HG02623 (cell line): ENCODE results near the gene RFWD3.
A peak's percentile ranks its signal among the peaks of the same experiment; 100 is the strongest.
"Not testable (repeated sequence)": the region's sequence is repeated elsewhere in the genome, so short reads cannot be mapped to it uniquely, and the experiment has no call there.

Source experiments
- ATAC-seq: cut with Tn5 transposase; IDR thresholded peaks from one replicate; pipeline ENCODE4 v1.9.1; 2021; ENCODE audit warnings: moderate library complexity; ENCODE audit not compliant: unreplicated experiment

Gene RFWD3

DNA sequence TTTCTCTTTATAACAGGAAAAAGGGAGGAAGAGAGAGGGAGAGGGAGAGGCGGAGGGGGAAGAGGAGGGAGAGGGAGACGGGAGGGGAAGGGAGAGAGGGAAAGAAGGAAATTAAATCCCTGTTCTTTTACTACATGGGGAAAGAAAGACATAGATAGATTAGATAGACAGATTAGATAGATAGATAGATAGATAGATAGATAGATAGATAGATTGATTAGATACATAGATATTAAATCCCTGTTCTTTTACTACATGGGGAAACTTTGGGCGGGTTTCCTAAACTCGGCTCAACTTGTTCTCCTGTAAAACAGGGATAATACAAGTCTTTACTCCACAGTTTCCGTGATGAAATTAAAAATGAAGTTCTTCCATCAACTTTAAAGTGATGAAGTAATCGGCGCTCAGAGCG, 661 bp downstream of the RFWD3 start:
- ATAC-seq, result no peak

GRCh38 chr16:74661064-74661463, 5.6 kb downstream of the RFWD3 start:
- no peak for ATAC-seq

DNA sequence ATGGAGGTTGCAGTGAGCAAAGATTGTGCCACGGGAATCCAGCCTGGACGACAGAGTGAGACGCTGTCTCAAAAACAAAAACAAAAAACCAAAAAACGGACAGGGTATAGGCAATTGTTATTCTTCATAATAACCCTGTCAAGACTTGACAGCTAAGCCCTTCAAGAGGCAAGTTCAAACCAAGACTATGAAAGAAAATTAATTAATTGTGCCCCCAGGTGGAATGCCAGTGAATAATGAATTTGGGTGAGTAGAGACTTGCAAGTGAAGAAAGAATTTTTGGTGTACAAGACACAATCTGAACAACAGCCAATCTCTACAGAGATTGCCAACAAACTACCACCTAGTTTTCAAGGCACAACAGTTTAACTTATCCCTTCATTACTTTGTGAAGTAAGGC, 6.3 kb downstream of the RFWD3 start:
- no peak for ATAC-seq

DNA sequence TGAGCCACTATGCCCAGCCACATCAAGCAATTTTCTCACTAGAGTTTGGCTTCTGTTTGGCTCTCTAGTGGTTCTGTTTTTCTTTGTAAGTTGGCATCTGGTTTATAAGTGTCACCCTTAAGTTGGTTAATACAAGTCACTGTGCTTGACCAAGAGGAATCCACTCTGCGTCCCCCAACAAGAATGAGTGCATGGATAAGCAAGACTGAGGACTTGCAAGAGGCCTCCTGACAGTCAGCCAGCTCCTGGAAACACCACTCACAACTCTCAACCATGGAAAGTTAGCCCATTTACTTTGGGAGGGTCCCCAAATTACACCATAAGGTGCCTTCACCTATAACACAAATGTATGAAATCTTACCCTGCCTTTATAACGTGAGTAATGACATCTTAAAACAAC, 7.6 kb downstream of the RFWD3 start:
- ATAC-seq, result no peak

DNA sequence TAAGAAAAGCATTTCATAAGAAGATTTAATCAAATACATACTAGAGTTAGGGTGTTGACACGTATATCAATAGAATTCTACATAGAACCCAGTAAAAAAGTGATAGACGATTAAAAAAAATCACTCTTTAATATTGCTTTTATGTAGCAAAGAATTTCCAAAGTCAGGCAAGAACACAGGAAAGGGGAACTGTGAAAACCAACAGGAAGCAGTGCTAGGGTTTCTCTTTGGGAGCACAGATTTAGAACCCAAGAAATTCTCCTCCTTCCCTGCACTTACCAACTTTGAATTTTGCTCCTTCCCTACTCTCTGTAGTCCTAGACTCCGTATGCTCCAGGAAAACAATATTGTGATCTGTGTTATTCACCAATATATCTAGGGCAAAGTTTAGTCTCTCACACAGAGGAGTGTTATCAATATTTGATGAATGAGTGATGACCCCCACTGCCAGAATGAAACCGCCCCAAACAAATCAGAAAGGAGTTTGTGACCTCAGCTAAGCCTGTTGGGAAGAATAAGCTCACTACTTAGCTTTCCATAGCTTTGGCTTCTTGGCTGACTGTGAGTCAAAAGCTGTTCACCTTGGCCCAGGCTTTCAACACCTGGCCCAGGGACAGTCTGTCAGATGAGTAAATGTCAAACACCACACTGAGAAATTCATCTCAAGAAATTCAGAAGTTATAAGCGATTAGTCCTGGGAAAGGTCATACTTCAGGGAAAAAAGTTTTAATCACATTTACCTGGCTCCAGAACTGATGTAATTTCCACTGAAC, 8.6 kb downstream of the RFWD3 start:
- ATAC-seq, result no peak

- no peak for ATAC-seq
Observed at GRCh38 chr16:74654536-74655050, 12.1 kb downstream of the RFWD3 start.

GRCh38 chr16:74652883-74653282, 13.8 kb downstream of the RFWD3 start:
- not testable (repeated sequence) for ATAC-seq

GRCh38 chr16:74652249-74652648, 14.4 kb downstream of the RFWD3 start:
- ATAC-seq, result no peak

- no peak for ATAC-seq
Observed at GRCh38 chr16:74651841-74652240, 14.8 kb downstream of the RFWD3 start.

DNA sequence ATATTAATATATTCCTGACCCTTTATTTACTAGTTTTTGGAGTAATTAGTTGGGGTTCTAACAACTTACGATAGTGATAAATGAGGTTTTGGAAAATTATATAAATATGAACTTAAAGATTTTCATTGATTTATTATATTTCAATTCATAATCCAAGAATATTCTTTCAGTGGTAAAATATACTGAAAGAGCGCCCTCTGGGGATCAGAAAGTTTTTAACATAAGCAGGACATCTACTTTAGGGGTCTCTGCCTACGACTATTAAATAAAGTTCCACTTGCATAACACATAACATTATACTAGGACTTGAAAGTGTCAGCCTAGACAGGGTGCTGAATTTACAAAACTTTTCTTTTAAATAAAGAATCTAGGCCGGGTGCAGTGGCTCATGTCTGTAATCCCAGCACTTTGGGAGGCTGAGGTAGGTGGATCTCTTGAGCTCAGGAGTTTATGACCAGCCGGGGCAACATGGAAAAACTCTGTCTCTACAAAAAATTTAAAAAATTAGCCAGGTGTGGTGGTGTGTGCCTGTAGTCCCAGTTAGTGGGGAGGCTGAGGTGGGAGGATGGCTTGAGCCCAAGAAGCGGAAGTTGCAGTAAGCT, 15.6 kb downstream of the RFWD3 start:
- ATAC-seq, result no peak

GRCh38 chr16:74649839-74650504, 16.7 kb downstream of the RFWD3 start:
- ATAC-seq, result no peak

DNA sequence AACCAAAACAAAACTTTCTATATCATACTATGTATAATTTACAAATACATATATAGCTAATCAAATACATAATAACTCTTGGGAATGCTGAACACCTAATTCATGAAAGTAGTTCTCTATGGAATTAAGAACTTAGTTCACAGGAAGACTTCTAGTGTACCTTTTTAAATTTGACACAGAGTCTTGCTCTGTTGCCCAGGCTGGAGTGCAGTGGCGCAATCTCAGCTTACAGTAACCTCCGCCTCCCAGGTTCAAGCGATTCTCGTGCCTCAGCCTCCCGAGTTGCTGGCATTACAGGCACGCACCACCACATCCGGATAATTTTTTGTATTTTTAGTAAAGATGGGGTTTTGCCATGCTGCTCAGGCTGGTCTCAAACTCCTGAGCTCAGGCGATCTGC, 24.7 kb downstream of the RFWD3 start:
- ATAC-seq, result no peak

GRCh38 chr16:74637742-74638453, 28.8 kb downstream of the RFWD3 start:
- no peak for ATAC-seq

DNA sequence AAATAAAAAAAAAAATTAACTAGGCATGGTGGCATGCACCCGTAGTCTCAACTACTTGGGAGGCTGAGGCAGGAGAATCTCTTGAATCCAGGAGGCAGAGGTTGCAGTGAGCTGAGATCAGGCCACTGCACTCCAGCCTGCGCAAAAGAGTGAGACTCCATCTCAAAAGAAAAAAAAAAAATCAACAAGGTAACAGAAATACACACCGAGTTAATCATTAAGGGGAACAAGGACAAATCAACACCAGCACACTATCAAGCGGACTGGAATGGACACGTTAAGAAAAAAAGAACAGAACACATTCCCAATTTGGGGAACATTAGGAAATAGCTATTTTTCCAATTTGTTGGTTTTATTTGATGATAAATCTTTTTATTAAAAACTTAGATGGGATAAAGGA, 31.4 kb downstream of the RFWD3 start:
- ATAC-seq, result no peak

DNA sequence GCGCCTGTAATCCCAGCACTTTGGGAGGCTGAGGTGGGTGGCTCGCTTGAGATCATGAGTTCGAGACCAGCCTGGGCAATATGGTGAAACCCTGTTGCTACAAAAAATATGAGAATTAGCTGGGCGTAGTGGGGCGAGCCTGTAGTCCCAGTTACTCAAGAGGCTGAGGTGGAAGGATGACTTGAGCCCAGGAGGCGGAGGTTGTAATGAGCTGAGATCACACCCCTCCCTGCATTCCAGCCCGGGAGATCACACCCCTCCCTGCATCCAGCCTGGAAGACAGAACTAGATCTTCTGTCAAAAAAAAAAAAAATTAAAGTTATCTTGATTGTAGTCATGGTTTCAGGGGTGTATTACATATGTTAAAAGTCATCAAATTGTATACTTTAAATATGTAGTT, 33.0 kb downstream of the RFWD3 start:
- no peak for ATAC-seq

DNA sequence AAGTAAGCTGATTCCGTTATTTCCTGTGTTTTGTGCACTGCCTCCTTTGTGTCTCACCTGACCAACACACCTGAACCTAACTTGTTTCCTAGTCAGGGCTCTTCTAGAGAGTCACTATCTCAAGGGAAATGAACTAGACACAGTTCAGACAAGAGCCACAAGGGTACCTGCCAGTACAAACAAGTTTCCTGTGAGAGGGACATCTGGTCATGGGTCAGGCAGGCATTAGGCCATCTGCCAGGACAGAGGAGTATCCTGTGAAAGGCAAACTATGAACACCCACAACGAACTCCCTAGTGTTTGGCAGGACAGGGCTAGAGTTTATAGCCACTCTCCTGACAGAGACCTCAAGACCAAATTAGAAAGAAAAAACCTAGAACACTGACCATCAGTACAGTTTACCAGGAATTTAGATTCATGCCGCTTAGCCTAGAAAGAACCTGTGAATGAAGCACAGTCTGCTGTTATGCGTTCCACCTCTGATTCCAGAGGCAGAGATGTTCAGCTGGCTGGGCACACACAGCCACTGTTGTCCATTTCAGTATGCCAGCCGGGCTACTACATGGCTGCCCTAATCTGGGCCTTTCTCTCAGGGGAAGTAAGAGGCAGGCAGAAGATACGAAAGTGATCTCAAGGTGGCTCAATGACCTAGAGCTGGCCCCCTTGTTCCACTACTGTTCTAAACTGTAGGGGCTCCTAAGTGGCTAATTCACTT, 39.0 kb downstream of the RFWD3 start:
- ATAC-seq, result no peak

GRCh38 chr16:74626741-74627416, 39.8 kb downstream of the RFWD3 start:
- ATAC-seq, result peak; percentile 44

DNA sequence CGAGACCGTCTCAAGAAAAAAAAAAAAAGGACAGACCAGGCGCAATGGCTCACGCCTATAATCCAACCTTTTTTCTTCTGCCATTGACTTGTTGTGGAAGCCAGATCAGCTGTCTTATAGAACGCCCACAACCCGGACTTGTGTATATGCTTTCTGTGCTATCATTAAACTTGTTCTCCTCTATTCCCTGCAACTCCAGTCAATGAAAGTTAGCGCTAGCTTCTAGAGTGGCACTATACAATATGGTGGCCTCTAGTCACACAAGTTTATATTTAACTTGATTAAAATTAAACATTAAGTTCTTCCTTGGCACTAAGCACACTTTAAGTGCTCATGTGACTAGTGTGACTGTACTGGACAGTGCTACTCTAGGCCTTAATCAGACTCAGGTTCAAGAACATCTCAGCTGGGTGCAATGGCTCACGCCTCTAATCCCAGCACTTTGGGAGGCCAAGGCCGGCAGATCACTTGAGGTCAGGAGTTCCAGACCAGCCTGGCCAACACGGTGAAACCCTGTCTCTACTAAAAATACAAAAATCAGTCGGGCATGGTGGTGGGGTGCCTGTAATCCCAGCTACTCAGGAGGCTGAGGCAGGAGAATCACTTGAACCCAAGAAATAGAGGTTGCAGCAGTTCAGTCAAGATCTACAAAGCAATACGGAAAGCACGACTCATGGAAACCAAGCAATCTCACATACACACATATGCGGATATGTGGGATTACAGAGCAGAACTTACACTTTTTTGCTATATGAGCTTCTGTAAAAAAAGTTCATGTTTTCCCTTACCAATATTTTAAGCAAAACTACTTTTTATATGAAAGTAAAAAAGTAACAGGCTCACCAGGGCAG, 41.0 kb downstream of the RFWD3 start:
- ATAC-seq, result no peak

GRCh38 chr16:74623839-74624235, 42.8 kb downstream of the RFWD3 start:
- no peak for ATAC-seq
